ENCODE data around the gene CLTA.
"Not testable (repeated sequence)": the region's sequence is repeated elsewhere in the genome, so short reads cannot be mapped to it uniquely, and the experiment has no call there.

CLTA gene

GRCh38 chr9:36248061-36248460 lies 57.3 kb downstream of the CLTA start:
- not testable (repeated sequence) for DNase-seq

- DNase-seq: no peak
These were observed 58.5 kb downstream of the CLTA start for GRCh38 chr9:36249189-36249588.

- no peak for DNase-seq
These were observed 59.4 kb downstream of the CLTA start for GRCh38 chr9:36250079-36250478.

- no peak for DNase-seq
These were observed 60.7 kb downstream of the CLTA start for GRCh38 chr9:36251428-36251827.

GRCh38 chr9:36258208-36258995 lies 67.7 kb downstream of the CLTA start, which contains the start of gene GNE:
Gene GNE, minus strand, starts transcription at chr9:36258448. Its CDS starts 9,093 bp downstream, at chr9:36249355.
- no peak for DNase-seq

- DNase-seq: no peak
These were observed 68.3 kb downstream of the CLTA start for GRCh38 chr9:36258996-36259533.
